GM21786 (cell line): ENCODE results near the gene TMEM63A.
"Not testable (repeated sequence)": the region's sequence is repeated elsewhere in the genome, so short reads cannot be mapped to it uniquely, and the experiment has no call there.

ENCODE experiments used
- ATAC-seq: cut with Tn5 transposase; IDR thresholded peaks from one replicate; pipeline ENCODE4 v1.9.1; 2021; ENCODE audit not compliant: unreplicated experiment

The TMEM63A gene

DNA sequence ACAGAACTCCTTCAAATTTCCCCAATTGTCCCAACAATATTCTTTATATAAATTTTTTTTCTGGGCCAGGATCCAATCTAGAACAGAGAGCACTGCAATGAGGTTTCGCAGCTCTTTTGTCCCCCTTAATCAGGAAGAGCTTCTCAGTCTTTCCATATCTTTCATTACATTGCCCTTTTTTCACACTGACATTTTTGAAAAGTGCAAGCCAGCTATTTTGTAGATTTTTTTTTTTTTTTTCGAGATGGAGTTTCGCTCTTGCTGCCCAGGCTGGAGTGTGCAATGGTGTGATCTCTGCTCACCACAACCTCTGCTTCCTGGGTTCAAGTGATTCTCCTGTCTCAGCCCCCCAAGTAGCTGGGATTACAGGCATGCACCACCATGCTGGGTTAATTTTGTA, 75.4 kb downstream of the TMEM63A start:
- not testable (repeated sequence) for ATAC-seq

DNA sequence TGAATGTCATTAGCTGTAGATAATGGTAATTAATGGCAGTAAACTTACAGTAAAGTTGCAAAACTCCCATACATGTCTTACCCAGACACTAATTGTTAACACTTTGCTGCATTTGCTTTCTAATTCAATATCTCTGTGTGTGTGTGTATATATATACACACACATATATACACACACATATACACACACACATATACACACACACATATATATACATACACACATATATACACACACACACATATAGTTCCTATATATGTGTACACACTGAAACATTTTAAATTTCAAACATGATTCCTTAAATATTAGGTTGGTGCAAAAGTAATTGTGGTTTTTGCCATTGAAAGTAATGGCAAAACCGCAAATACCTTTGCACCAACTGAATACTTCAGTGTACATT, 75.9 kb downstream of the TMEM63A start:
- ATAC-seq: no peak

DNA sequence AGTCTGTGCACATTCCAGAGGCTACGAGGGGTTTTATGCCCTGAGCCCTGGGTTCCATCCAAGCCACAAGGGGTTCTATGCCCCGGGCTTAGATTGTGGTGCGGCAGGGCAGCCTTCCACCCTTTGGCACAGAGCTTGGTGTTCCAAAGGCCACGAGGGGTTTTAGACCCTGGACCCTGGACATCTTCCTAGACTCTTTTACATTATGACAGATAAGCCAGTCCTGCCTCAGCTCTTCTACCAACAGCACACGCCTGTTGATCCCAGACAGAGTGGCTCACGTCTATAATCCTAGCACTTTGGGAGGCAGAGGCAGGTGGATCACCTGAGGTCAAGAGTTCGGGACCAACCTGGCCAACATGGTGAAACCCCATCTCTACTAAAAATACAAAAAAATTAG, 81.0 kb downstream of the TMEM63A start:
- ATAC-seq: not testable (repeated sequence)

DNA sequence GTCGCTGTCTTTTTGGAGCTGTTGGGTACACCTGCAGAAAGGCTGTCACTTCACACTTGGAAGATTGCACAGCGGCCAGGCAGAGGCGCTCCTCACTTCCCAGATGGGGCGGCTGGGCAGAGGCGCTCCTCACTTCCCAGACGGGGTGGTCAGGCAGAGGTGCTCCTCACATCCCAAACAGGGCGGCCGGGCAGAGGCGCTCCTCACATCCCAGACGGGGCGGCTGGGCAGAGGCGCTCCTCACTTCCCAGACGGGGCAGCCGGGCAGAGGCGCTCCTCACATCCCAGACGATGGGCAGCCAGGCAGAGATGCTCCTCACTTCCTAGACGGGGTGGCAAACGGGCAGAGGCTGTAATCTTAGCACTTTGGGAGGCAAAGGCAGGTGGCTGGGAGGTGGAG, 86.1 kb downstream of the TMEM63A start:
- not testable (repeated sequence) for ATAC-seq
